Naive thymus-derived CD4-positive, alpha-beta T cell (primary cell): Measurements from ENCODE around the gene ATP8A2. TPM values are rescaled to one million over a fixed set of nuclear protein-coding genes. Genes with fewer than 3 reads are reported as not detected.

Experiments
- ATAC-seq: fragments of 150-1000 bp; cut with Tn5 transposase; 2 replicates; pipeline ENCODE4 v1.10.0; 2021; ENCODE audit warnings: mild to moderate bottlenecking, moderate library complexity
- CTCF ChIA-PET: fragments of 350-600 bp; sonication (Branson Sonifier 250); formaldehyde crosslinking; loops from one replicate; lab custom pipeline; 2021; ENCODE audit warnings: antibody characterized with exemption; lab: Charles Lee
- POLR2A ChIA-PET: fragments of 350-600 bp; sonication (Branson Sonifier 250); formaldehyde crosslinking; loops from one replicate; lab custom pipeline; 2021; ENCODE audit warnings: antibody characterized with exemption, inconsistent platforms; lab: Charles Lee
- DNase-seq, 9 donors: peaks; one replicate each; pipeline versions ENCODE4 v3.0.0 to v3.0.0-alpha.2; 2020 to 2022; ENCODE audit warnings: mixed read lengths in 1 of 9
- H3K27ac ChIP-seq: one replicate; pipeline ENCODE4 v1.7.0; 2013; ENCODE audit warnings: mild to moderate bottlenecking, low read depth, low read length, moderate library complexity
- H3K27me3 ChIP-seq, 2 donors: one replicate each; pipeline ENCODE4 v1.7.0; 2013; ENCODE audit warnings: low read length in 2 of 2, mild to moderate bottlenecking in 2 of 2, moderate library complexity in 2 of 2; ENCODE audit not compliant: control insufficient read depth in 2 of 2, insufficient read depth in 2 of 2
- H3K36me3 ChIP-seq, 3 experiments: 1 replicate in 2 of 3; 2 replicates in 1 of 3; pipeline ENCODE4 v1.7.0; 2013; ENCODE audit warnings: low read length in 3 of 3, mild to moderate bottlenecking in 3 of 3, moderate library complexity in 1 of 3; ENCODE audit not compliant: insufficient read depth in 3 of 3, control insufficient read depth in 2 of 3
- H3K4me1 ChIP-seq, 2 donors: one replicate each; pipeline ENCODE4 v1.7.0; 2013; ENCODE audit warnings: low read length in 2 of 2, mild to moderate bottlenecking in 2 of 2, moderate library complexity in 1 of 2; ENCODE audit not compliant: control insufficient read depth in 2 of 2, insufficient read depth in 2 of 2
- H3K4me3 ChIP-seq: 2 replicates; pipeline ENCODE4 v1.7.0; 2013; ENCODE audit warnings: mild to moderate bottlenecking, low read length
- H3K9me3 ChIP-seq, 3 experiments: 1 replicate in 2 of 3; 2 replicates in 1 of 3; pipeline ENCODE4 v1.7.0; 2013; ENCODE audit warnings: low read length in 3 of 3; ENCODE audit not compliant: control insufficient read depth in 2 of 3
- H3K27ac Mint-ChIP-seq, 9 donors: one replicate each; pipeline ENCODE4 v1.8.0; 2020 to 2022; ENCODE audit warnings: mixed read lengths in 9 of 9, mild to moderate bottlenecking in 8 of 9, moderate library complexity in 5 of 9, inconsistent platforms in 2 of 9
- H3K27me3 Mint-ChIP-seq, 5 donors: one replicate each; pipeline ENCODE4 v1.8.0; 2021 to 2022; ENCODE audit warnings: mixed read lengths in 5 of 5, mild to moderate bottlenecking in 1 of 5
- H3K36me3 Mint-ChIP-seq, 5 donors: one replicate each; pipeline ENCODE4 v1.8.0; 2020 to 2022; ENCODE audit warnings: mixed read lengths in 5 of 5, mild to moderate bottlenecking in 3 of 5, inconsistent platforms in 1 of 5
- H3K4me1 Mint-ChIP-seq, 7 donors: one replicate each; pipeline ENCODE4 v1.8.0; 2020 to 2022; ENCODE audit warnings: mixed read lengths in 7 of 7, mild to moderate bottlenecking in 3 of 7, inconsistent platforms in 1 of 7
- H3K4me3 Mint-ChIP-seq, 10 donors: one replicate each; pipeline ENCODE4 v1.8.0; 2020 to 2022; ENCODE audit warnings: mild to moderate bottlenecking in 10 of 10, mixed read lengths in 10 of 10, moderate library complexity in 6 of 10, inconsistent platforms in 2 of 10
- H3K9me3 Mint-ChIP-seq, 11 donors: one replicate each; pipeline ENCODE4 v1.8.0; 2020 to 2022; ENCODE audit warnings: mixed read lengths in 11 of 11, mild to moderate bottlenecking in 4 of 11, inconsistent platforms in 1 of 11, moderate library complexity in 1 of 11
- intact Hi-C, 2 donors: fragments of 100-400 bp; cut with micrococcal nuclease; formaldehyde crosslinking; loops; one replicate each; pipeline ENCODE4 v1.15.1; 2023
- polyA plus RNA-seq, 2 donors: library from polyadenylated mRNA; unstranded; fragments of 300-500 nt; fragmentation: Illumina TruSeq; gene quantifications; one replicate each; pipeline ENCODE4 v1.2.3, GENCODE V29; 2021
- total RNA-seq, 6 experiments: library from RNA in 5 of 6; stranded (reverse) in 5 of 6; gene quantifications; 1 replicate in 5 of 6; 2 replicates in 1 of 6; pipeline ENCODE4 v1.2.3 and lab custom pipeline; 2021 to 2026

The ATP8A2 gene
- total and polyA plus RNA-seq, 7 experiments from 2014 or later, result 0.56 to 2.4 (median 1.2) TPM

DNA sequence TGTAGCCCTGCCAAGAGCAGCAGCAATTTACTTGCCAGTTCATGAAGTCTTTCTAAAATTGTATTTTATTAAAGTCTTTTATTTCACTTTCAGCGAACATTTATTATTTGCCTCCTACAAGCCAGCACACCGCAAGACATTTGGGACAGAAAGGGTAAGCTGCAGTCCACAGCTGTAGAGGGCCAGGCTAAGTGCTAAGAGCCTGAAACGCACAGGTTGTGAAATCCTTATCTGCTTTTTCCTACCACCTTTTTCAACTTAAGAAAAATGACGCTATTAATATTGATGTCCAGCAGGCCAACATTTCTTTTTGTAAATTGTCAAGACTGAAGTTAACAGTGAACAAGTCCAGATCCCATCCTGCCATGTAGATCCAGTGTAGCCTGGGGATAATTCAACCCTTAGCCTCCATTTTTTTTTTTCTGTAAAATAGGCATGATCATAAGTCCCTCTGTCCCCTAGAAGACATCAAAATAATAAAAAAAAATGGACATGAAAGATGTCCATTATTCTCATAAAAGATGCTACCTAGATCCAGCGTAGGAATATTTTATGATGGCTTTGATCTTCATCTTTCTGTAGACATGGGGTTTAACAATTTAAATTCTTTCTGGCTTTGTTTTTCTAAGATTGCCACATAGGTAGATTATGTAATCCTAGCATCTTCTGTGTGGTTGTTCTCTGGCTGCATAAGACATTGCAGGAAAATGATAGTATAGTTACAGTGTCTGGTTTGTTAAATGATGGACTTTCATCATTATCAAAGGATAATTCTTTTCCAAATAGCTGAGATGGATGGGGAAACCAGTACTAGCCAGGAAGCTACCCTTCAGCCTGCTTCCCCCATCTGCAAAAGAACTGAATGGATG is 551.7 kb downstream of the ATP8A2 start:
- H3K9me3 Mint-ChIP-seq, result peaks cover 0 to 4% (median 0%) of the 10 kb centered on the region in 11 donors
- peaks cover 7 to 12% (median 9%) of the 10 kb centered on the region in 7 donors for H3K4me1 Mint-ChIP-seq
- no peak overlapping the region for H3K4me3 Mint-ChIP-seq
- ATAC-seq (no peak), DNase-seq (no peak)
- H3K27ac ChIP-seq, result no peak overlapping the region
- CTCF ChIA-PET, result no interaction called here
- H3K9me3 ChIP-seq, result no peaks in the 10 kb centered on the region
- no peak overlapping the region for H3K27ac Mint-ChIP-seq
- H3K27me3 Mint-ChIP-seq, result peaks cover 0 to 2% (median 0%) of the 10 kb centered on the region in 5 donors
- H3K4me1 ChIP-seq, result peaks cover 0 to 8% of the 10 kb centered on the region in 2 donors
- H3K36me3 Mint-ChIP-seq, result peaks cover 0 to 4% (median 0%) of the 10 kb centered on the region in 5 donors
- H3K36me3 ChIP-seq, result no peaks in the 10 kb centered on the region
- H3K27me3 ChIP-seq, result no peaks in the 10 kb centered on the region
- POLR2A ChIA-PET, result no interaction called here
- intact Hi-C loops, result no loop called here
- no peak overlapping the region for H3K4me3 ChIP-seq

DNA sequence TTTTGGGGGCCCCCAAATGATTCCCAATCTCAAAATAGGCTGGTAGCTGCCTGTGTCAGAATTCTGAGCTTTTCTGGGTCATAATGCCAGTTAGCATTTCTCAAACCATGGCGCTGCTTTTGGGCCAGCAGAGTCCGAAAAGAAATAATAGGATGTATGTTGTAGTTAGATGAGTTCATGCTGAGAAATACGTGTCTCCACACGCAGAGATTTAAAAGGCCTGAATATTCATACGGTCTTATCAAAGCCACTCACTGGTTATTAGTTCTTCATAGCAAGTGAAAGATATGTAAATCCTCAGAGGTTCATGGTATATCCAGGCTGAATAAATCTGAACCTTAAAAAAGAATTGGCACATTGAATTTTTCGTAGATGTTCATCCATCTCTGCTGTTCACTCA is 555.6 kb downstream of the ATP8A2 start:
- no peak overlapping the region for H3K4me3 ChIP-seq
- ATAC-seq, result no peak
- H3K4me1 Mint-ChIP-seq, result peaks cover 0 to 4% (median 0%) of the 10 kb centered on the region in 7 donors
- no peak for DNase-seq
- intact Hi-C loops, result no loop called here
- peaks cover 0 to under 1% (median 0%) of the 10 kb centered on the region in 5 donors for H3K36me3 Mint-ChIP-seq
- H3K27me3 ChIP-seq, result no peaks in the 10 kb centered on the region
- peaks cover 0 to 4% (median 0%) of the 10 kb centered on the region in 11 donors for H3K9me3 Mint-ChIP-seq
- H3K36me3 ChIP-seq, result no peaks in the 10 kb centered on the region
- H3K27me3 Mint-ChIP-seq, result peaks cover 0 to 3% (median 0%) of the 10 kb centered on the region in 5 donors
- H3K27ac ChIP-seq, result no peak overlapping the region
- H3K4me1 ChIP-seq, result no peaks in the 10 kb centered on the region
- POLR2A ChIA-PET, result interaction anchor here (0.6 kb wide), 1 partner anchor 110 kb away, joined by 3 read pairs; no protein-coding TSS in a partner anchor
- CTCF ChIA-PET, result no interaction called here
- H3K27ac Mint-ChIP-seq, result no peak overlapping the region
- no peaks in the 10 kb centered on the region for H3K9me3 ChIP-seq
- no peak overlapping the region for H3K4me3 Mint-ChIP-seq

DNA sequence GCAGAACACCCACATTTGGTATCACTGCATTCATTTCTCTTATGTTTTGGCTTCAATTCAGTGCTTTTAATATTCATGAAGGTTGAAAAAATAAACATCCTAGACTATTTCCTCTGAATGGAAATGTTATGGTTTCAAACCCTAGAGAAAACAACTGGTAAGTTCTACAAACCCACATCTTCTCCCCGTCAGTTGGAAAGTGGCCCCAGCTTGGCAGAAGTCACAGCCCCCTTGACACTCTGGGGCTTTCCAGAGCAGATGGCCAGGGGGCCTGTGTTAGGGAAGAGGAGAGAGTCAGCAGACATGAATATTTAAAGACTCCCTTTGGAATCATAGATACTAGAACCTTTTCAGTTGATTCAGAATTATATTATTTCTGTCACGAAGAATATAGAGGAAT is 556.2 kb downstream of the ATP8A2 start:
- POLR2A ChIA-PET, result no interaction called here
- H3K27ac ChIP-seq, result no peak overlapping the region
- H3K4me3 ChIP-seq, result no peak overlapping the region
- intact Hi-C loops, result no loop called here
- no peak overlapping the region for H3K4me3 Mint-ChIP-seq
- DNase-seq (no peak), ATAC-seq (no peak)
- H3K27me3 Mint-ChIP-seq, result peaks cover 0 to 3% (median 0%) of the 10 kb centered on the region in 5 donors
- H3K9me3 Mint-ChIP-seq, result peaks cover 0 to 4% (median 0%) of the 10 kb centered on the region in 11 donors
- H3K27ac Mint-ChIP-seq, result no peak overlapping the region
- H3K9me3 ChIP-seq, result no peaks in the 10 kb centered on the region
- peaks cover 0 to 3% (median 0%) of the 10 kb centered on the region in 7 donors for H3K4me1 Mint-ChIP-seq
- CTCF ChIA-PET, result no interaction called here
- no peaks in the 10 kb centered on the region for H3K4me1 ChIP-seq
- no peaks in the 10 kb centered on the region for H3K36me3 ChIP-seq
- no peaks in the 10 kb centered on the region for H3K27me3 ChIP-seq
- H3K36me3 Mint-ChIP-seq, result peaks cover 0 to under 1% (median 0%) of the 10 kb centered on the region in 5 donors

DNA sequence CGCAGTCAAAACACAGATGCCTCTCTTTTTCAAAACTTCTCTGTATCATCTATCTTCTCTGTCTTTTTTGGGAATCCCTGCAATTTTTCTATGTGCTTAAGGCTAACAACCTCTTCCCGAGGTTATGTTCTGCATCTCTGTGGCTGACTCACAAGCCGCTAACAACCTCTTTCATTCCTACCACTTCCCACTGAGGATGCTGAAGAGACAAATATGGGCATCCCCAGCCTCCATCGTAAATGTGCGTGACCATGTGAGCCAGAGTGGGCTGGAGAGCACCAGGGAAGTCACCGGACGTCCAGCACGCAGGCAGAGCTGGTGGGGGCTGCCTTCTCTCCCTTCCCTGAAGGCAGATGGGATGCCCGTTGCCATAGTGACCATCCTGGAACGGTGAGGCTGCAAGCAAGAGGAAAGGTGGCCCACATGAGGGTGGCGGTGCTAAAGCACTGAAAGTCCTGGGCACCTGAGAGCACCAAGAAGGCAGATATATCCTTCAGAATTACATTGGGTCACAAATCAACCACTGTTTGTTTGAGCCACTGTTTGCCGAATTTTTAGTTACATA is 557.2 kb downstream of the ATP8A2 start:
- Histone ChIP-seq H3K36me3 (no peaks in the 10 kb centered on the region), H3K9me3 (no peaks in the 10 kb centered on the region), H3K4me1 (no peaks in the 10 kb centered on the region), H3K4me3 (no peak overlapping the region), H3K27me3 (no peaks in the 10 kb centered on the region), H3K27ac (no peak overlapping the region)
- ATAC-seq (no peak), DNase-seq (no peak)
- Mint-ChIP-seq H3K9me3 (peaks cover 0 to 4% (median 0%) of the 10 kb centered on the region in 11 donors), H3K27ac (no peak overlapping the region), H3K4me3 (no peak overlapping the region), H3K4me1 (peaks cover 0 to 4% (median 0%) of the 10 kb centered on the region in 7 donors), H3K36me3 (peaks cover 0 to 4% (median 0%) of the 10 kb centered on the region in 5 donors), H3K27me3 (peaks cover 0 to 3% (median 0%) of the 10 kb centered on the region in 5 donors)
- ChIA-PET POLR2A (interaction anchor here (0.6 kb wide), 1 partner anchor 23 kb away, joined by 3 read pairs; no protein-coding TSS in a partner anchor), CTCF (no interaction called here)
- intact Hi-C loops, result no loop called here

DNA sequence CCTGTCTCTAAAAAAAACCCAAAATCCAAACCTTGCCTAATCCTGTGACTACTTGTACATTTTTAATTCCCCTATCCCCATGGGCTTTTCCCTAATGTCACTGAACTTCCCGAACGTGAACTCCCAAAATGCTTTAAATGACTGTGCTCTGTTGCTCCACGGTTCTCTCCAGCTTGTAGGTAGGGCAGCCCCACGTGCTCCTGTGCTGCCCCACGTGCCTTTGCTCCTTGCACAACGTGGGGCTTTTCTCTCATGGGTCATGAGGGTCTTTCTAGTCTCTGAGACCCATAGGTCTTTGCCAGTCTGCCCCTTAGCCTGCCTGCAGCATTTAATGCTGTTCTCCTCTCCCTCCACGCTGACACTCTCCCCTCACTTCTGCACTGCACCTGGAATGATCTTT is 558.0 kb downstream of the ATP8A2 start:
- Mint-ChIP-seq H3K9me3 (peaks cover 0 to 4% (median 0%) of the 10 kb centered on the region in 11 donors), H3K4me1 (peaks cover 0 to 4% (median 0%) of the 10 kb centered on the region in 7 donors), H3K27me3 (peaks cover 0 to 3% (median 0%) of the 10 kb centered on the region in 5 donors), H3K27ac (peak overlapping the region in 2 of 9 donors; percentile 5 to 13), H3K36me3 (peaks cover 0 to 5% (median 0%) of the 10 kb centered on the region in 5 donors), H3K4me3 (no peak overlapping the region)
- Histone ChIP-seq H3K4me3 (no peak overlapping the region), H3K27ac (no peak overlapping the region), H3K9me3 (no peaks in the 10 kb centered on the region), H3K36me3 (no peaks in the 10 kb centered on the region), H3K27me3 (no peaks in the 10 kb centered on the region), H3K4me1 (no peaks in the 10 kb centered on the region)
- intact Hi-C loops, result no loop called here
- ChIA-PET POLR2A (interaction anchor here (0.7 kb wide), 1 partner anchor 129 kb away, joined by 3 read pairs; no protein-coding TSS in a partner anchor), CTCF (no interaction called here)
- DNase-seq, result no peak
- no peak for ATAC-seq

DNA sequence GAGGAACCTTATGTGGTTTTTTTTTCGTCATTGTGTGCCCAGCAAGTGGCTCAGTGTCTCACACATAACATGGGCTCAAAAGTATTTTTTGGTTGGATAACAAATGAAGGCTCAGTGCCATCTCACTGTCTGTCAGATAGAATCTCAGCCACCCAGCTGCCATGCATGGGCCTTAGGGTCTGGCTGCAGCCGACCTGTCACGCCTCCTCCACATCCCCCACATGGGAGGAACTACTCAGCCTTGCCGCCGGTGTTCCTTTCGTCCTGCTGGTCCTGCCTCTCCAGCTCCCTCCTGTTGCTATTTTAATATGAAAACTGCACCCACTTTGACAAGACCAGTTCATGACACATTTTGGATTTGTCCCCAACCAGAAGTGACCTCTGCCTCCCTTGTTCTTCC is 558.9 kb downstream of the ATP8A2 start:
- Histone ChIP-seq H3K4me1 (no peaks in the 10 kb centered on the region), H3K27ac (no peak overlapping the region), H3K4me3 (no peak overlapping the region), H3K9me3 (no peaks in the 10 kb centered on the region), H3K36me3 (no peaks in the 10 kb centered on the region), H3K27me3 (no peaks in the 10 kb centered on the region)
- H3K27me3 Mint-ChIP-seq, result peaks cover 0 to 3% (median 0%) of the 10 kb centered on the region in 5 donors
- no peak for ATAC-seq
- peaks cover 0 to 4% (median 0%) of the 10 kb centered on the region in 11 donors for H3K9me3 Mint-ChIP-seq
- no peak overlapping the region for H3K4me3 Mint-ChIP-seq
- intact Hi-C loops, result no loop called here
- peak overlapping the region in 1 of 9 donors; percentile 13 for H3K27ac Mint-ChIP-seq
- H3K4me1 Mint-ChIP-seq, result peaks cover 0 to 4% (median 0%) of the 10 kb centered on the region in 7 donors
- H3K36me3 Mint-ChIP-seq, result peaks cover 0 to 5% (median 0%) of the 10 kb centered on the region in 5 donors
- no peak for DNase-seq
- POLR2A ChIA-PET, result interaction anchor here (0.7 kb wide), 1 partner anchor 128 kb away, joined by 3 read pairs; no protein-coding TSS in a partner anchor
- CTCF ChIA-PET, result no interaction called here
